ENCODE data around the gene C3orf20.

Gene C3orf20

GRCh38 chr3:14674841-14675240 lies at the start of gene C3orf20:
TSS of gene C3orf20 (plus strand) at chr3:14675141. CDS start at chr3:14682714, 7,573 bp downstream.
- FAIRE-seq, result no peak

GRCh38 chr3:14625443-14625842 lies 49.5 kb upstream of the C3orf20 start:
- FAIRE-seq, result no peak

- no peak for FAIRE-seq
These were observed 47.1 kb upstream of the C3orf20 start for GRCh38 chr3:14627815-14628214.

GRCh38 chr3:14628406-14628805 lies 46.5 kb upstream of the C3orf20 start:
- no peak for FAIRE-seq

- FAIRE-seq, result no peak
These were observed 44.4 kb upstream of the C3orf20 start for GRCh38 chr3:14630404-14631100.

GRCh38 chr3:14631101-14631497 lies 43.8 kb upstream of the C3orf20 start:
- FAIRE-seq, result no peak

GRCh38 chr3:14631687-14632441 lies 43.1 kb upstream of the C3orf20 start:
- FAIRE-seq, result no peak

- no peak for FAIRE-seq
These were observed 42.5 kb upstream of the C3orf20 start for GRCh38 chr3:14632442-14632930.

- FAIRE-seq, result no peak
These were observed 41.5 kb upstream of the C3orf20 start for GRCh38 chr3:14633417-14633816.

GRCh38 chr3:14633819-14634424 lies 41.0 kb upstream of the C3orf20 start:
- no peak for FAIRE-seq

- FAIRE-seq, result no peak
These were observed 40.1 kb upstream of the C3orf20 start for GRCh38 chr3:14634763-14635400.

- FAIRE-seq, result no peak
These were observed 38.3 kb upstream of the C3orf20 start for GRCh38 chr3:14636496-14637087.

GRCh38 chr3:14640157-14640562 lies 34.8 kb upstream of the C3orf20 start:
- no peak for FAIRE-seq

GRCh38 chr3:14640734-14641133 lies 34.2 kb upstream of the C3orf20 start:
- no peak for FAIRE-seq

- FAIRE-seq, result no peak
These were observed 33.6 kb upstream of the C3orf20 start for GRCh38 chr3:14641346-14641745.

GRCh38 chr3:14645453-14645852 lies 29.5 kb upstream of the C3orf20 start:
- FAIRE-seq, result no peak

GRCh38 chr3:14646131-14646573 lies 28.8 kb upstream of the C3orf20 start:
- no peak for FAIRE-seq

- no peak for FAIRE-seq
These were observed 28.1 kb upstream of the C3orf20 start for GRCh38 chr3:14646589-14647413.

- no peak for FAIRE-seq
These were observed 26.7 kb upstream of the C3orf20 start for GRCh38 chr3:14647976-14648955.

- FAIRE-seq, result no peak
These were observed 25.5 kb upstream of the C3orf20 start for GRCh38 chr3:14649466-14649865.

Data from colon (tissue), 2 donors.